ENCODE measurements around the gene TRIB2. TPM values are rescaled to one million over a fixed set of nuclear protein-coding genes. Genes with fewer than 3 reads are reported as not detected.
A peak's percentile ranks its signal among the peaks of the same experiment; 100 is the strongest.

TRIB2 gene
- total and polyA plus RNA-seq, 8 donors = 4.0 to 66.9 (median 16.1) TPM

DNA sequence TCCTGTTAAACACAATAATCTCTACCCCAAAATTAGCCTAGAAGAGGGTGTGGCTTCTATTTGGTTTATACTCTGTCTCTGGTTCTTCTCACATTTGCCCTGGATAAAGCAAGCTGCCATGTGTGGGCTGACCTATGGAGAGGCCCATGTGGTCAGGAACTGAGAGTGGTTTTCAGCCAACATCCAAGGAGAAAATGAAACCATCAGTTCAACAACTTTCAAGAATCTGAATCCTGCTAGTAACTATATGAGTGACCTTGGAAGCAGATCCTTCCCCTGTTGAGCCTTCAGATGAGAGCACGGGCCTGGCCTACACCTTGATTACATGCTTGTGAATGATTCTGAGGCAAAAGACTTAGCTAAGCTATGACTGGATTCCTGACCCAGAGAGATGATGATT lies 11.5 kb upstream of the TRIB2 start:
- DNase-seq = no peak
- FAIRE-seq = no peak
- Histone ChIP-seq H3K27me3 (no peaks in the 10 kb centered on the region), H3K27ac (peak overlapping the region in 2 of 4 donors; percentile 50 to 63), H3K9me3 (no peaks in the 10 kb centered on the region), H3K4me1 (peaks cover 0 to 42% (median 11%) of the 10 kb centered on the region in 3 donors), H3K4me3 (no peak overlapping the region), H3K36me3 (no peaks in the 10 kb centered on the region)
- intact Hi-C loops (cut with DNase I) = no loop called here
- 97 to 100% methylated on average over 1 of the region's 1 CpG for WGBS, 2 donors
- TF ChIP-seq CTCF (IDR thresholded peaks at IDR 0.05) = no peak
- no peak for ATAC-seq

DNA sequence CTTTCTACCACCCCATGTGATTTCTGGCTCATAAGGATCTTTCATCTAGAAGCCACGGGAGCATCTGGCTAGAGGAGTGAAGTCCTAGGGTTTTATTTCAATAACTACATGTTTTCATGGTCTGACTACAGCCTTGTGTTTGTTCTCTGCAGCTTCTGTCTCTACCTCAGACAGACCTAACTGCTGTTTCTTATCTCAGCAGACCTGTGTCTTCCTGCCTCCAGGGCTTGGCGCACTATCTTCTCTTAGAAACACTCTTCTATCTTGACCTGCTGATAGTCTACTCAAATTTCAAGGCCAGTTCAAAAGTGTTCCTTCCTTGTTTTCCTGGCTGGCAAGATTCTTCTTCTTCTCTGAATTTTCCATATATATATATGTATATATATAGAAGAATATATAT lies 11.0 kb upstream of the TRIB2 start:
- no peak for DNase-seq
- Histone ChIP-seq H3K27ac (peak overlapping the region in 1 of 4 donors; percentile 50), H3K4me1 (peaks cover 0 to 47% (median 16%) of the 10 kb centered on the region in 3 donors), H3K27me3 (no peaks in the 10 kb centered on the region), H3K36me3 (no peaks in the 10 kb centered on the region), H3K9me3 (no peaks in the 10 kb centered on the region), H3K4me3 (no peak overlapping the region)
- ATAC-seq = no peak
- intact Hi-C loops (cut with DNase I) = no loop called here
- FAIRE-seq = no peak
- WGBS, 2 donors = 90 to 98% methylated on average over 2 of the region's 2 CpGs
- TF ChIP-seq CTCF (IDR thresholded peaks at IDR 0.05) = no peak

DNA sequence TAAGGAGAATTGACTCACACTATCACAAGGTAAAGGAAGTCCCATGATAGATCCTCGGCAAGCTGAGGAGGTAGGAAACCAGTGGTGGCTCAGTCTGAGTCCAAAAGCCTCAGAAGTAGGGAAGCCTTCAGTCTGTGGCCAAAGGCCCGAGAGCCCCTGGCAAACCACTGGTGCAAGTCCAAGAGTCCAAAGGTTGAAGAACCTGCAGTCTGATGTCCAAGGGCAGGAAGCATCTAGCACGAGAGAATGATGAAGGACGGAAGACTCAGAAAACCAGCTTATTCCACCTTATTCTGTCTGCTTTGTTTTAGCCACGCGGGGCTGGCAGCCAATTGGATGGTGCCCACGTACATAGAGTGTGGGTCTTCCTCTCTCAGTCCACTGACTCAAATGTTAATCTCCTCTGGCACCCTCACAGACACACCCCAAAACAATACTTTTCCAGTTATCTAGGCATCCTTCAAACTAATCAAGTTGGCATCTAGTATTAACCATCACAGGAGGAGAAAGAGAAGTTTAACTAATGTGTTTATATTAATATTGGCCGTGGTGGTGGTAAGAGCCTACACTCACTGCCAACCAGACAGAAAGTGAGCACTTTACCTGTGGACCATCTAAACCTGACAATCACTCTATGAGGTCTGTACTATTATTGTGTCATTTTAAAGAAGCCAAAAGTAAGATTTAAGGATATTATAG lies 8.1 kb upstream of the TRIB2 start:
- no peak overlapping the region for H3K4me3 ChIP-seq
- no peak for TF ChIP-seq CTCF (IDR thresholded peaks at IDR 0.05)
- FAIRE-seq = no peak
- H3K9me3 ChIP-seq = no peaks in the 10 kb centered on the region
- DNase-seq = no peak
- H3K27me3 ChIP-seq = no peaks in the 10 kb centered on the region
- H3K36me3 ChIP-seq = no peaks in the 10 kb centered on the region
- peak in 1 of 4 donors; percentile 25 for ATAC-seq
- WGBS, 2 donors = 74 to 75% methylated on average over 8 of the region's 8 CpGs
- intact Hi-C loops (cut with DNase I) = no loop called here
- H3K27ac ChIP-seq = peak overlapping the region in 2 of 4 donors; percentile 5 to 53
- H3K4me1 ChIP-seq = peaks cover 0 to 36% (median 16%) of the 10 kb centered on the region in 3 donors

GRCh38 chr2:12709207-12709522 lies 7.6 kb upstream of the TRIB2 start:
- no peak for TF ChIP-seq CTCF (IDR thresholded peaks at IDR 0.05)
- Histone ChIP-seq H3K4me3 (no peak overlapping the region), H3K36me3 (no peaks in the 10 kb centered on the region), H3K27me3 (no peaks in the 10 kb centered on the region), H3K4me1 (peaks cover under 1 to 40% (median 16%) of the 10 kb centered on the region in 3 donors), H3K27ac (peak overlapping the region in 2 of 4 donors; percentile 5 to 53), H3K9me3 (no peaks in the 10 kb centered on the region)
- no peak for FAIRE-seq
- ATAC-seq = peak in 2 of 4 donors; percentile 31 to 37
- intact Hi-C loops (cut with DNase I) = no loop called here
- DNase-seq = no peak

- Histone ChIP-seq H3K27ac (peak overlapping the region in 2 of 4 donors; percentile 45 to 53), H3K36me3 (no peaks in the 10 kb centered on the region), H3K9me3 (no peaks in the 10 kb centered on the region), H3K4me1 (peaks cover 11 to 42% (median 23%) of the 10 kb centered on the region in 3 donors), H3K4me3 (no peak overlapping the region), H3K27me3 (no peaks in the 10 kb centered on the region)
- WGBS, 2 donors = 70 to 71% methylated on average over 4 of the region's 4 CpGs
- FAIRE-seq (no peak), ATAC-seq (no peak), DNase-seq (no peak)
- intact Hi-C loops (cut with DNase I) = loop anchor here in 1 of 3 donors (10.0 kb wide), 2 partner anchors 256 to 846 kb away; no protein-coding TSS in a partner anchor
- TF ChIP-seq CTCF (IDR thresholded peaks at IDR 0.05) = no peak
Measured at GRCh38 chr2:12710301-12710700, 6.4 kb upstream of the TRIB2 start.

All from pancreas (tissue), 10 donors.